Measurements from ENCODE around the gene NANOS2. TPM values are rescaled to one million over a fixed set of nuclear protein-coding genes. Genes with fewer than 3 reads are reported as not detected.

NANOS2 gene
- total and polyA plus RNA-seq, 2 of the 13 experiments (the other 11 are each of a cell fraction or from before 2014, with no cell fraction given), result not detected

GRCh38 chr19:45873219-45873772 lies 41.3 kb downstream of the NANOS2 start (continued):
- no peak for TF ChIP-seq SOX13 (IDR thresholded peaks at IDR 0.05)
- no peak for TF ChIP-seq SOX13 (CRISPR knock-in tag; conservative IDR thresholded peaks at IDR 0.05 in 1 of 2, IDR thresholded peaks at IDR 0.05 in 1 of 2)
- 0 out of 2 replicates have a peak, but pooled peaks have one; percentile 50 for TF ChIP-seq AKNA (CRISPR knock-in tag; IDR thresholded peaks at IDR 0.05; ENCODE audit: borderline replicate concordance)
- TF ChIP-seq ZNF275 (CRISPR knock-in tag; IDR thresholded peaks at IDR 0.05; ENCODE audit: borderline replicate concordance), result no peak
- TF ChIP-seq ZNF772 (CRISPR knock-in tag; IDR thresholded peaks at IDR 0.05), result no peak
- no peak for TF ChIP-seq ATF2 (CRISPR knock-in tag; IDR thresholded peaks at IDR 0.05)
- no peak for TF ChIP-seq CBX5 (CRISPR knock-in tag; IDR thresholded peaks at IDR 0.05; ENCODE audit: borderline replicate concordance)
- TF ChIP-seq THAP9 (CRISPR knock-in tag; IDR thresholded peaks at IDR 0.05; ENCODE audit: borderline replicate concordance), result 0 out of 2 replicates have a peak, but pooled peaks have one; percentile 8
- TF ChIP-seq KDM1A (CRISPR knock-in tag; IDR thresholded peaks at IDR 0.05), result no peak
- peak; percentile 33 for TF ChIP-seq KDM5B (CRISPR knock-in tag; IDR thresholded peaks at IDR 0.05; ENCODE audit: borderline replicate concordance)
- TF ChIP-seq PAF1 (CRISPR knock-in tag; IDR thresholded peaks at IDR 0.05), result 0 out of 2 replicates have a peak, but pooled peaks have one; percentile 10
- TF ChIP-seq HMGXB4 (CRISPR knock-in tag; IDR thresholded peaks at IDR 0.05; ENCODE audit: borderline replicate concordance in 1 of 2, low read depth in 1 of 2), result no peak
- TF ChIP-seq ZGPAT (CRISPR knock-in tag; IDR thresholded peaks at IDR 0.05), result no peak

Data from HepG2 (cell line).